Thoracic aorta endothelial cell (primary cell): ENCODE data around the gene LPA. TPM values are rescaled to one million over a fixed set of nuclear protein-coding genes. Genes with fewer than 3 reads are reported as not detected.

Experiments
- total RNA-seq: library from RNA; depleted of rRNA; stranded (reverse); fragments of >200 nt; gene quantifications from 2 replicates; pipeline ENCODE4 v1.2.3, GENCODE V29; 2012

Gene LPA, protein sequence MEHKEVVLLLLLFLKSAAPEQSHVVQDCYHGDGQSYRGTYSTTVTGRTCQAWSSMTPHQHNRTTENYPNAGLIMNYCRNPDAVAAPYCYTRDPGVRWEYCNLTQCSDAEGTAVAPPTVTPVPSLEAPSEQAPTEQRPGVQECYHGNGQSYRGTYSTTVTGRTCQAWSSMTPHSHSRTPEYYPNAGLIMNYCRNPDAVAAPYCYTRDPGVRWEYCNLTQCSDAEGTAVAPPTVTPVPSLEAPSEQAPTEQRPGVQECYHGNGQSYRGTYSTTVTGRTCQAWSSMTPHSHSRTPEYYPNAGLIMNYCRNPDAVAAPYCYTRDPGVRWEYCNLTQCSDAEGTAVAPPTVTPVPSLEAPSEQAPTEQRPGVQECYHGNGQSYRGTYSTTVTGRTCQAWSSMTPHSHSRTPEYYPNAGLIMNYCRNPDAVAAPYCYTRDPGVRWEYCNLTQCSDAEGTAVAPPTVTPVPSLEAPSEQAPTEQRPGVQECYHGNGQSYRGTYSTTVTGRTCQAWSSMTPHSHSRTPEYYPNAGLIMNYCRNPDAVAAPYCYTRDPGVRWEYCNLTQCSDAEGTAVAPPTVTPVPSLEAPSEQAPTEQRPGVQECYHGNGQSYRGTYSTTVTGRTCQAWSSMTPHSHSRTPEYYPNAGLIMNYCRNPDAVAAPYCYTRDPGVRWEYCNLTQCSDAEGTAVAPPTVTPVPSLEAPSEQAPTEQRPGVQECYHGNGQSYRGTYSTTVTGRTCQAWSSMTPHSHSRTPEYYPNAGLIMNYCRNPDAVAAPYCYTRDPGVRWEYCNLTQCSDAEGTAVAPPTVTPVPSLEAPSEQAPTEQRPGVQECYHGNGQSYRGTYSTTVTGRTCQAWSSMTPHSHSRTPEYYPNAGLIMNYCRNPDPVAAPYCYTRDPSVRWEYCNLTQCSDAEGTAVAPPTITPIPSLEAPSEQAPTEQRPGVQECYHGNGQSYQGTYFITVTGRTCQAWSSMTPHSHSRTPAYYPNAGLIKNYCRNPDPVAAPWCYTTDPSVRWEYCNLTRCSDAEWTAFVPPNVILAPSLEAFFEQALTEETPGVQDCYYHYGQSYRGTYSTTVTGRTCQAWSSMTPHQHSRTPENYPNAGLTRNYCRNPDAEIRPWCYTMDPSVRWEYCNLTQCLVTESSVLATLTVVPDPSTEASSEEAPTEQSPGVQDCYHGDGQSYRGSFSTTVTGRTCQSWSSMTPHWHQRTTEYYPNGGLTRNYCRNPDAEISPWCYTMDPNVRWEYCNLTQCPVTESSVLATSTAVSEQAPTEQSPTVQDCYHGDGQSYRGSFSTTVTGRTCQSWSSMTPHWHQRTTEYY (N-terminal part only)
- not detected in 2 replicates for total RNA-seq

DNA sequence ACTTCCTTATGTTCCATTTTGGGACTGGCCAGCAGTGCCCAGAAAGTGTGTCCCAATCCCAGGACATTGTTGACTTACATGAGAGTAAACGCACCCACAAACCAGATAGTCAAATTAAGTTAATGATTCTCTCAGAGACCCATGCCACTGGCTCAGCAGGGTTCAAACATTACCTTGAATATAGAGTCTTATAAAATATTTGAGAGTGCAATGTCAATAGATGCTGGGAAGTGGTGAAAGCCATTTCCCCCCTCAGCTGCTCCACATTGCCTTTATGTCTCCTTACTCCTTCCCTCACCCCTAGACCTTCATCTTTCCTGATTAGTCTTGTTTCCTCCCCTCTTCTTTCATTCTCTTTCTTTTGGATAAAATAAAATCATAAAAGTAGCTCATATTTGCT is at the start of gene LPA:
LPA (minus strand) TSS at position 78 of the 400 bp plus-strand sequence; CDS start at position 17, 61 bp downstream.

DNA sequence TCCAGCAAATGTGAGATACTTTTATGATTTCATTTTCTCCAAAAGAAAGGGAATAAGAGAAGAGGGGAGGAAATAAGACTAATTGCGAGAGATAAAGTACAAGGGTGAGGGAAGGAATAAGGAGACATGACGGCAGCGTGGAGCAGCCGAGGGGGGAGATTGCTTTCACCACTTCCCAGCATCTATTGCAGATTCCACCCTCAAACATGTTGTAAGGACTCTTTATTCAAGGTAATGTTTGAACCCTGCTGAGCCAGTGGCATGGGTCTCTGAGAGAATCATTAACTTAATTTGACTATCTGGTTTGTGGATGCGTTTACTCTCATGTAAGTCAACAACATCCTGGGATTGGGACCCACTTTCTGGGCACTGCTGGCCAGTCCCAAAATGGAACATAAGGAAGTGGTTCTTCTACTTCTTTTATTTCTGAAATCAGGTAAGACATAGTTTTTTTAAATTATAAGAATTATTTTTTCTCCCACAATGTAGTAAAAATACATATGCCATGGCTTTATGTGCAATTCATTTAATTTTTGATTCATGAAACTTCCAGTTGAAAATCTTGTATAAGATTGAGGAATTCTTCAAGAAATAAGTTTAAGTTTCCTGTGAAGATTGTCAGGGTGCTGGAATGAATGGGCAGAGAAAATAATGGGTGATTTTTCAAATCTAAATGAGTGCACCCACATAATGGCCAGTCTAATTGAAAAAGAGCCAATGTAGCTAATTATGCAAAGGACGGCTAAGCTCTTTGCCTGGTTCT is 38.0 kb upstream of the LPA start, which contains the start of gene PLG:
PLG (plus strand) TSS at position 327 of the 763 bp plus-strand sequence; CDS start at position 388, 61 bp downstream.

Other genes starting within 250 kb of the LPA start
- gene PLG, start 38.0 kb upstream of the LPA start, total RNA-seq: not detected in 2 replicates